ENCODE results near the gene C6orf62. TPM values are rescaled to one million over a fixed set of nuclear protein-coding genes. Genes with fewer than 3 reads are reported as not detected.

C6orf62 gene
- total and polyA plus RNA-seq, 2 donors (not counting 3 experiments of a cell fraction or from before 2014, with no cell fraction given): 36.5 to 129 TPM

DNA sequence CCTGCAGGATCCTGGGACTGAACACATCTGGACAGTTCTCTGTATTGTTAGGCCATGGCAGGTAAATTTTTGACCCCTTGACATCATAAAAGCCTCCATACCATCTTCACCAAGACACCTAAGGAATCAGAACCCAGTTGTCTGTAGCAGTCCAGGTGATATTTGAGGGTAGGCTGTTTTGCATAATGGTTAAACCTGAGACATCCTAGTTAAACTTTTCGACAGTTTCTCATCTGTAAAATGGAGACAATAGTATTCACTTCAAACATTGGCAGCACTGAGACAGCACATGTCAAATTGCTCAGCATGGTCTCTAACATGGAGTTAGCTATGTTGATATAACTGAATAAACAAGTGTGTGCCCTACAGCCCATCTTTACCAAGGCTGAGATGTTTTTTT lies 24.8 kb downstream of the C6orf62 start:
- CTCF ChIA-PET: interaction anchor here (1.9 to 8.8 kb wide), 2 partner anchors 111 to 264 kb away, joined by 5 to 124 read pairs; no protein-coding TSS in a partner anchor
- H3K36me3 ChIP-seq (ENCODE audit: control insufficient read depth in 2 of 2, extremely low read depth in 1 of 2, insufficient read depth in 2 of 2, low read length in 2 of 2): no peaks in the 10 kb centered on the region
- H3K9ac ChIP-seq (replicated peaks; ENCODE audit: extremely low read depth, insufficient read depth, low read length): no peak overlapping the region
- no peak overlapping the region for H3K4me2 ChIP-seq (ENCODE audit: insufficient read depth, low read length)
- H3K27ac ChIP-seq (ENCODE audit: insufficient read depth, low read depth, low read length): no peak overlapping the region
- TF ChIP-seq, protein P1, sequence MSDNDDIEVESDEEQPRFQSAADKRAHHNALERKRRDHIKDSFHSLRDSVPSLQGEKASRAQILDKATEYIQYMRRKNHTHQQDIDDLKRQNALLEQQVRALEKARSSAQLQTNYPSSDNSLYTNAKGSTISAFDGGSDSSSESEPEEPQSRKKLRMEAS (IDR thresholded peaks at IDR 0.05; ENCODE audit: insufficient read depth, insufficient read length): no peak
- no peak for TF ChIP-seq EZH2 (IDR thresholded peaks at IDR 0.05; ENCODE audit: borderline replicate concordance, low read depth, low read length, severe bottlenecking)
- TF ChIP-seq JUN (IDR thresholded peaks at IDR 0.05; ENCODE audit: borderline replicate concordance, insufficient read depth, insufficient read length, low read depth): no peak
- H3K4me3 ChIP-seq (replicated peaks in 1 of 3; ENCODE audit: insufficient read depth in 1 of 3, low read depth in 1 of 3, low read length in 3 of 3): no peak overlapping the region
- FAIRE-seq (no peak), DNase-seq (ENCODE audit: low read depth, low spot score) (no peak)
- H3K27me3 ChIP-seq (ENCODE audit: control insufficient read depth in 2 of 2, insufficient read depth in 2 of 2, low read length in 2 of 2): no peaks in the 10 kb centered on the region
- dilution Hi-C loops (cut with MboI; ENCODE audit: extremely low pct_ligation_motif_present, low sequenced_read_pairs): no loop called here
- H2AFZ ChIP-seq (ENCODE audit: low read depth, low read length): no peak overlapping the region
- H3K9me3 ChIP-seq (replicated peaks; ENCODE audit: control insufficient read depth, insufficient read depth, low read length): no peaks in the 10 kb centered on the region
- BruUV-seq (replicated peaks): no TSS peak
- intact Hi-C loops (cut with micrococcal nuclease): loop anchor here (2.0 to 10.0 kb wide), 3 partner anchors 73 to 409 kb away; no protein-coding TSS in a partner anchor
- H4K20me1 ChIP-seq (replicated peaks; ENCODE audit: control insufficient read depth, extremely low read depth, insufficient read depth, low read length): no peaks in the 10 kb centered on the region
- no peaks in the 10 kb centered on the region for H3K4me1 ChIP-seq (ENCODE audit: control insufficient read depth, extremely low read depth, insufficient read depth, low read length)
- no peaks in the 10 kb centered on the region for H3K9me1 ChIP-seq (replicated peaks; ENCODE audit: control insufficient read depth, extremely low read depth, insufficient read depth, low read length)
- H3K79me2 ChIP-seq (ENCODE audit: control insufficient read depth, insufficient read depth, low read length): no peaks in the 10 kb centered on the region
- POLR2A ChIA-PET: no interaction called here

DNA sequence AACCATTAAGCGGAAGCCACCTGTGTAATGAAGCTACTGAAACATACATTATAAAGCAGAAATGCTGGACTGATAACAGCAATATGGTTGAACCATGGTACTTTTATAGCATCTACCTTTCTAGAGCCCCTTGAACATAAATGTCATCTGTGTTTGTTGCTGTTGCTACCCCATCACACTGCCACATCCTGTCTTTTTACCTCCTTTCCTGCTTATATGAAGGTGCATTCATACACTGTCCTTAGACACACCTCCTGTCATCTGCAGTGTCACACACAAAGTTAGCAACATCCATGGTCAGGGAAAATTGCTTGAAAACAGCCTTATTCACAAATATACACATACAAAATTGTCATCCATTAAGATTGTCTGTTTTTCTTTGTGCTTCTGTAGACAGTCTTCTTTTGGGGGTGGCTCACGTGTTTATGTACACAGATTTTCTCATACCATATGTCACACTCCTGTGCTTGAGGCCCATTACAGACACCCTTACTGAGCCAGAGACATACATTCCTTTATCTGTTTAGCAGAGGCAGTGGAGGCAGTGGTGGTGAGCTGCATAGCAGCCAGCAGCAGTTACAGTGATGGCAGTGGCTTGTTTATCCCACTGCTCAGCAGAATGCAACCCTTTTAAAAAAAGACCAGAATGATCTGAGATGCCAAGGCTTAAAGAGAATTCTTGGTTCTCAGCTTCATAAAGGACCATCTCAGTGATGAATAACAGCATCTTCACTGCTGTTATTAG lies 25.9 kb downstream of the C6orf62 start:
- Histone ChIP-seq H3K9me1 (replicated peaks; ENCODE audit: control insufficient read depth, extremely low read depth, insufficient read depth, low read length) (no peaks in the 10 kb centered on the region), H3K36me3 (ENCODE audit: control insufficient read depth in 2 of 2, extremely low read depth in 1 of 2, insufficient read depth in 2 of 2, low read length in 2 of 2) (no peaks in the 10 kb centered on the region), H3K4me3 (replicated peaks in 1 of 3; ENCODE audit: insufficient read depth in 1 of 3, low read depth in 1 of 3, low read length in 3 of 3) (no peak overlapping the region), H3K79me2 (ENCODE audit: control insufficient read depth, insufficient read depth, low read length) (no peaks in the 10 kb centered on the region), H3K9me3 (replicated peaks; ENCODE audit: control insufficient read depth, insufficient read depth, low read length) (no peaks in the 10 kb centered on the region), H3K9ac (replicated peaks; ENCODE audit: extremely low read depth, insufficient read depth, low read length) (no peak overlapping the region), H3K4me1 (ENCODE audit: control insufficient read depth, extremely low read depth, insufficient read depth, low read length) (no peaks in the 10 kb centered on the region), H3K27me3 (ENCODE audit: control insufficient read depth in 2 of 2, insufficient read depth in 2 of 2, low read length in 2 of 2) (no peaks in the 10 kb centered on the region), H4K20me1 (replicated peaks; ENCODE audit: control insufficient read depth, extremely low read depth, insufficient read depth, low read length) (no peaks in the 10 kb centered on the region), H2AFZ (ENCODE audit: low read depth, low read length) (no peak overlapping the region), H3K27ac (ENCODE audit: insufficient read depth, low read depth, low read length) (no peak overlapping the region), H3K4me2 (ENCODE audit: insufficient read depth, low read length) (no peak overlapping the region)
- DNase-seq (ENCODE audit: low read depth, low spot score) (no peak), FAIRE-seq (no peak)
- dilution Hi-C loops (cut with MboI; ENCODE audit: extremely low pct_ligation_motif_present, low sequenced_read_pairs) (no loop called here), intact Hi-C loops (cut with micrococcal nuclease) (loop anchor here (10.0 kb wide), 1 partner anchor 408 kb away; no protein-coding TSS in a partner anchor)
- BruUV-seq (replicated peaks): no TSS peak
- CTCF ChIA-PET: interaction anchor here (8.8 kb wide), 1 partner anchor 110 kb away, joined by 124 read pairs; no protein-coding TSS in a partner anchor
- POLR2A ChIA-PET: interaction anchor here (0.6 kb wide), 1 partner anchor 108 kb away, joined by 3 read pairs; no protein-coding TSS in a partner anchor
- TF ChIP-seq POLR2AphosphoS5 (IDR thresholded peaks at IDR 0.05; ENCODE audit: insufficient read depth, low read depth, low read length): no peak
- TF ChIP-seq EZH2 (IDR thresholded peaks at IDR 0.05; ENCODE audit: borderline replicate concordance, low read depth, low read length, severe bottlenecking): no peak
- no peak for TF ChIP-seq JUN (IDR thresholded peaks at IDR 0.05; ENCODE audit: borderline replicate concordance, insufficient read depth, insufficient read length, low read depth)
- TF ChIP-seq, protein P2, sequence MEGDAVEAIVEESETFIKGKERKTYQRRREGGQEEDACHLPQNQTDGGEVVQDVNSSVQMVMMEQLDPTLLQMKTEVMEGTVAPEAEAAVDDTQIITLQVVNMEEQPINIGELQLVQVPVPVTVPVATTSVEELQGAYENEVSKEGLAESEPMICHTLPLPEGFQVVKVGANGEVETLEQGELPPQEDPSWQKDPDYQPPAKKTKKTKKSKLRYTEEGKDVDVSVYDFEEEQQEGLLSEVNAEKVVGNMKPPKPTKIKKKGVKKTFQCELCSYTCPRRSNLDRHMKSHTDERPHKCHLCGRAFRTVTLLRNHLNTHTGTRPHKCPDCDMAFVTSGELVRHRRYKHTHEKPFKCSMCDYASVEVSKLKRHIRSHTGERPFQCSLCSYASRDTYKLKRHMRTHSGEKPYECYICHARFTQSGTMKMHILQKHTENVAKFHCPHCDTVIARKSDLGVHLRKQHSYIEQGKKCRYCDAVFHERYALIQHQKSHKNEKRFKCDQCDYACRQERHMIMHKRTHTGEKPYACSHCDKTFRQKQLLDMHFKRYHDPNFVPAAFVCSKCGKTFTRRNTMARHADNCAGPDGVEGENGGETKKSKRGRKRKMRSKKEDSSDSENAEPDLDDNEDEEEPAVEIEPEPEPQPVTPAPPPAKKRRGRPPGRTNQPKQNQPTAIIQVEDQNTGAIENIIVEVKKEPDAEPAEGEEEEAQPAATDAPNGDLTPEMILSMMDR (IDR thresholded peaks at IDR 0.05; ENCODE audit: extremely low read depth in 1 of 2, insufficient read depth in 1 of 2, low read depth in 1 of 2, low read length in 2 of 2): no peak
- TF ChIP-seq FOS (IDR thresholded peaks at IDR 0.05; ENCODE audit: borderline replicate concordance, insufficient read depth, low read length): no peak
- TF ChIP-seq GATA2 (IDR thresholded peaks at IDR 0.05; ENCODE audit: insufficient read depth, insufficient read length, low read depth, low read length): no peak
